GM19240 (cell line): ENCODE data around the gene MAGI1.
"Not testable (repeated sequence)": the region's sequence is repeated elsewhere in the genome, so short reads cannot be mapped to it uniquely, and the experiment has no call there.

Source experiments
- DNase-seq: peaks from one replicate; pipeline ENCODE4 v3.0.0; 2011; ENCODE audit warnings: low spot score; ENCODE audit not compliant: insufficient read length

Gene MAGI1

GRCh38 chr3:66039590-66039887, 821 bp upstream of the MAGI1 start:
- no peak for DNase-seq

DNA sequence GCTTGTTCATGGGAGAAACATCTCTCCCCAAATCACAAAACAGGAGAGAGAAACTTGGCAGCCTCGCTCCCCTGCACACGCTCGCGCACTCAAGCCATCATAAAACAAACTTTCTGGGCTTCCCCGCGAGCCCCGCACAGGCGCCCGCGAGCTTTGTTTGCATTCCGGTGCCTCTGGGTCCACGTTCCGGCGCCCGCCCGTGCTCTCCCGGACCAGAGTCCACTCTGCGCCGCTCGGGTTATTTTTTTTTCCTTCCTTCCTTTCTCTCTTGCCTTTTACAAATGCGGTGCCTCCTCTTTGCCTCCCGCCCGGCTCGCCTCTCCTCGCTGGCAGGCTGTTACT, 363 bp downstream of the MAGI1 start:
- no peak for DNase-seq

GRCh38 chr3:66037986-66038369, 740 bp downstream of the MAGI1 start:
- no peak for DNase-seq

GRCh38 chr3:66037330-66037985, 1.3 kb downstream of the MAGI1 start:
- DNase-seq, result no peak

DNA sequence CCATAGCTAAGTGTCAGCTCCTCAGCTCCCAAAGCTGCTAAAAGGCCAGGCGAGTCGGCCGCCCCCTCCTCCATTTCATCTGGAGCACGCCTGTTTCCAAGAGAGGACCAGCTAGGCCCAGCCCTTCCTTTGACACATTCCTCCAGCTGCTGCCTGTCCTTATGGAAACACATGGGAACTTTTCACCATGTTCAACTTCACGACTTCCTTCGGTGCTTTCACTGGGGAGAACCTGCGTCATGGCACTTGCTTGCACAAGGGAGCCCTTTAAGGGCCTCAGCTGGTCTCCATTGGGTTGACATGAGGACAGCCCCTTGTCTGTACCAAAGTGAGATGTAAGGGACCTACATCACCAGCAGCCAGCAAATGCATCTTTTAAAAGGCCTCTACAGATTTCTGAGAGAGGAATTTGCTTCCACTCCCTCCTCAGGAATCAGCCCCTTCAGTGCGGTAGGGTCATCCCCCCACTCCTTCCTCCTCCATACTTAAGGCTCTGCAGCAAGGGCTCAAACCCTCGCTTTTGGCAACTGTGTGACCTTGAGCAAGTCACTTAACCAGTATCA, 2.1 kb downstream of the MAGI1 start:
- DNase-seq, result no peak

GRCh38 chr3:66035763-66036477, 2.8 kb downstream of the MAGI1 start:
- no peak for DNase-seq

GRCh38 chr3:66033241-66034138, 5.2 kb downstream of the MAGI1 start:
- no peak for DNase-seq

- DNase-seq, result no peak
These were observed 7.5 kb downstream of the MAGI1 start for GRCh38 chr3:66031102-66031698.

DNA sequence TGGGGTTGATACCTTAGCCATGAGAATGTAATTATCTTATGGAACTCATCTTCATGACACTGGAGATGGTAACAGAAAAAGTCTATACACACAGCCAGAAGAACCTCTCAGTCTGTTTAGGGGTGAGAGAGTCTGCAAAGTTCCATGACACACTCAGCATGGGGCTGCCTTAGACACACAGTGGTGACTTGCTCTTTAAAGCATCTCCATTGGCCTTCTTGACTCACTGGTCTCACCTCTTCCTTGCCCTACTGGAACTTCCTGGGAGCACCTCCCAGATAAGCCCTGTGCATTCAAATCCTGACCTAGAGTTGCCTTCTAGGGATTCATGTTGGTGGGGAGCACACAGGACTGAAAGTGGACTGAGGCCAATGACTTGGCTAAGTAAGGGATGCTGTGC, 9.3 kb downstream of the MAGI1 start:
- DNase-seq, result no peak

GRCh38 chr3:66029014-66029413, 9.7 kb downstream of the MAGI1 start:
- DNase-seq, result no peak

- no peak for DNase-seq
These were observed 10.3 kb downstream of the MAGI1 start for GRCh38 chr3:66028457-66028856.

- DNase-seq, result not testable (repeated sequence)
These were observed 11.6 kb downstream of the MAGI1 start for GRCh38 chr3:66027099-66027498.

DNA sequence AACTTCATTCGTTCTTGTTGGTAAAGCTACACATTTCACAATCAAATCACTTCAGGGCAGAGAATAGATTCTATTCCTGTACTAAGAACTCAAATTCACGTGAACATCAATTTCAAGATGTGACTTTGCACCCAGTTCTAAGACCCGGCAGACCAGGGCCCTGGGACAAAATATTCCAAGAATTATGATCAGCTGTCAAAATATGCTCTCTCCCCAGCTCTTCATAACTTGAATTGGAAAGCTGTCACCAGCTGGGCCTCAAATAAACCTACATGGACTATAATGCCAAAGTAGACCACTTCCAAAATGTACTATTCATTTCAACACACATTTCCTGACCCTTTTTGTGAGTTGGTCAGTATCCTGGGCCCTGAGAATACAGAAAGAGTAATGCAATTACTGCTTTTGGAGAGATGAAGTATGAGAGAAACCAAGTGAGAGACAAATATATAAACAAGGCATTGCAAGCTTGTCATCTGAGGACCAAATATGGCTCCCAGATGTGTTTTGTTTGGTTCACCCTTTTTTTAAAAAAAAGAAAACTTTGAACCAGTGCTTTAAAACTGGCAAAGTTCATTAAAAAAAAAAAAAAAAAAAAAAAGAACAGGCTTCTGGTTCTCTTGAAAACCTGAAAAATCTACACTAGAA, 14.9 kb downstream of the MAGI1 start:
- no peak for DNase-seq

GRCh38 chr3:66023229-66023628, 15.5 kb downstream of the MAGI1 start:
- no peak for DNase-seq

DNA sequence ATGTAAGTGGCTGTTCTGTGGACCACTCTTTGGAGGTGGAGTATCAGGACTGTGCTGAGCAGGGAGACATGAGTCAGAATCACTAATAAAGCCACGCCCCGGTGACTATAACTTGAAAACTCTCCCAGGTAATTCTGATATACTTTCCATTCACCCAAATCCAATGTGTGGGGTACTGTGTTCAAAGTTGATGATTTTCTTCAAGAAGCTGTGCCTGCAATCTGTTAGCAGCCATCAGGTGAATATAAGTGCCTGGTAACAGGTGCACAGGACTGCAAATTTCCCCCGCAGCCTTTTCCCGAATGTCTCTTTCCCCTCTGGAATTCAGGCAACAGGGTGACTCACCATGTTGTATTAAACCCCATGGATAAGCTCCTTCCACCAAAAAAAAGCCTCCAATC, 17.0 kb downstream of the MAGI1 start:
- no peak for DNase-seq

DNA sequence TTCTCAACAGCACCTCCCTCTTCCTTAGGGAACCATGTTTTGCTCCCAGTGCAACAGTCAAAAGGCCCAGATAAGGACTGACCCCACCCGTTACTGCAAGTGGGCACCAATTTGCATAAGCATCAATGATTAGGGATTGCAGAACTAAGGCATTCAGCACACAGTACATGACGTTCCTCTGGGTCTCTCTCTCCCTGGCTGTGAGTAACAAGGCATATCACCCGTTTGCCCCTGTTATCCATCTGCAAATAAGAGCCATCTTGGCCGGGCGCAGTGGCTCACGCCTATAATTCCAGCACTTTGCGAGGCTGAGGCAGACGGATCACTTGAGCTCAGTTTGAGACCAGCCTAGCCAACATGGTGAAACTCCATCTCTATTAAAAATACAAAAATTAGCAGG, 18.8 kb downstream of the MAGI1 start:
- no peak for DNase-seq

GRCh38 chr3:66018057-66019033, 20.4 kb downstream of the MAGI1 start:
- DNase-seq, result no peak

DNA sequence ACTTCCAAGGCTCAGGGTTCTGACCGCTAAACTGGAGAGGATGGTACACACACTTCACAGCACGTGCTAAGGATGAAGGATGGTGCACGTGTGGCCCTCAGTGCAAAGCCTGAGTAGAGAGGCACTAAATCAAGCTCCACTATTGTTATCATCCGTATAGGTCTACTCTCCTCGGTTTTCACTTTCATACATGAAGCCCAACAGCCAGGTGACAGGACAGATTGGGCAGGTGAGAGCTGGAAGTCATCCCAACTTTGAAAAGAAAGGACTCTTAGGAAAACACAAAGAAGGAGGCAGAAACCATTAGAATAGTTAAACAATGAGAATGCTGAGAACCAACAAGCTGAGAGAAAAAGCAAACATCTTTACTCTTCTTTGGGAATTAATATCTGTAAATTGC, 21.1 kb downstream of the MAGI1 start:
- DNase-seq, result no peak

DNA sequence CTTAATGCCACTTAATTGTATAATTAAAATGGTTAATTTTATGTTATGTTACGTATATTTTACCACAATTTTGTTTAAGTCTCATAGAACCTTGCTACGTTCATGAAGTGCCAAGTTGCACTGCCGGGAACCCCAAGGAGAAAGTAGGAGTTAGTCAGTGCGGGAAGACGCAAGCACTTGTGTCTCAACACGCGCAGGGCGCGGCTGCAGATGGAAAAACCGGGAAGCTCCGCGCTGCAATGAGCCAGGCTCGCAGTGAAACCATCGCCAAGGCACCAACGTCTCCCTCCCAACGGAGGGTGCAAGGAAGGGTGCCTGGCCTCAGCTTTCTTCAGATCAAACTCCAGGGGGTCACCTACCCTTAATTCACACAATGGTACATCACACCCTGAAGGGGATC, 21.6 kb downstream of the MAGI1 start:
- DNase-seq, result no peak

- no peak for DNase-seq
These were observed 22.9 kb downstream of the MAGI1 start for GRCh38 chr3:66015841-66016240.
